ENCODE measurements around the gene ATXN1. TPM values are rescaled to one million over a fixed set of nuclear protein-coding genes. Genes with fewer than 3 reads are reported as not detected.

The ATXN1 gene
- total RNA-seq, 1 donor from 2014 or later: 15.5 TPM

- no peaks in the 10 kb centered on the region for H3K36me3 Mint-ChIP-seq (ENCODE audit: unreplicated experiment)
- H3K4me1 Mint-ChIP-seq (ENCODE audit: low read depth, unreplicated experiment): peaks cover 9% of the 10 kb centered on the region
- DNase-seq: no peak
- H3K27me3 Mint-ChIP-seq (ENCODE audit: unreplicated experiment): no peaks in the 10 kb centered on the region
- H3K9me3 Mint-ChIP-seq (ENCODE audit: unreplicated experiment): no peaks in the 10 kb centered on the region
- no peak overlapping the region for H3K4me3 Mint-ChIP-seq (ENCODE audit: unreplicated experiment)
- H3K27ac Mint-ChIP-seq (ENCODE audit: unreplicated experiment): no peak overlapping the region
- peak; percentile 71 for TF ChIP-seq CTCF (IDR thresholded peaks at IDR 0.05; ENCODE audit: partially characterized antibody, unreplicated experiment)
Observed at GRCh38 chr6:16514249-16514648, 247.0 kb downstream of the ATXN1 start.

- TF ChIP-seq CTCF (IDR thresholded peaks at IDR 0.05; ENCODE audit: partially characterized antibody, unreplicated experiment): no peak
- H3K27me3 Mint-ChIP-seq (ENCODE audit: unreplicated experiment): no peaks in the 10 kb centered on the region
Observed at GRCh38 chr6:16512544-16513290, 248.5 kb downstream of the ATXN1 start.

GRCh38 chr6:16511723-16512489 lies 249.4 kb downstream of the ATXN1 start:
- Mint-ChIP-seq H3K36me3 (ENCODE audit: unreplicated experiment) (no peaks in the 10 kb centered on the region), H3K27ac (ENCODE audit: unreplicated experiment) (no peak overlapping the region), H3K4me3 (ENCODE audit: unreplicated experiment) (no peak overlapping the region), H3K27me3 (ENCODE audit: unreplicated experiment) (no peaks in the 10 kb centered on the region), H3K4me1 (ENCODE audit: low read depth, unreplicated experiment) (peaks cover 9% of the 10 kb centered on the region), H3K9me3 (ENCODE audit: unreplicated experiment) (no peaks in the 10 kb centered on the region)
- no peak for DNase-seq
- no peak for TF ChIP-seq CTCF (IDR thresholded peaks at IDR 0.05; ENCODE audit: partially characterized antibody, unreplicated experiment)

More at GRCh38 chr6:16512544-16513290, 248.5 kb downstream of the ATXN1 start:
- no peak for DNase-seq
- H3K27ac Mint-ChIP-seq (ENCODE audit: unreplicated experiment): no peak overlapping the region
- H3K4me1 Mint-ChIP-seq (ENCODE audit: low read depth, unreplicated experiment): peaks cover 9% of the 10 kb centered on the region
- H3K4me3 Mint-ChIP-seq (ENCODE audit: unreplicated experiment): no peak overlapping the region
- no peaks in the 10 kb centered on the region for H3K9me3 Mint-ChIP-seq (ENCODE audit: unreplicated experiment)
- H3K36me3 Mint-ChIP-seq (ENCODE audit: unreplicated experiment): no peaks in the 10 kb centered on the region

- peak; percentile 52 for TF ChIP-seq CTCF (IDR thresholded peaks at IDR 0.05; ENCODE audit: partially characterized antibody, unreplicated experiment)
- Mint-ChIP-seq H3K27ac (ENCODE audit: unreplicated experiment) (no peak overlapping the region), H3K4me1 (ENCODE audit: low read depth, unreplicated experiment) (peaks cover 9% of the 10 kb centered on the region), H3K36me3 (ENCODE audit: unreplicated experiment) (no peaks in the 10 kb centered on the region), H3K27me3 (ENCODE audit: unreplicated experiment) (no peaks in the 10 kb centered on the region), H3K4me3 (ENCODE audit: unreplicated experiment) (no peak overlapping the region), H3K9me3 (ENCODE audit: unreplicated experiment) (no peaks in the 10 kb centered on the region)
- DNase-seq: no peak
Observed at GRCh38 chr6:16511040-16511660, 250.1 kb downstream of the ATXN1 start.
